ENCODE data around the gene GNA12.

DNA sequence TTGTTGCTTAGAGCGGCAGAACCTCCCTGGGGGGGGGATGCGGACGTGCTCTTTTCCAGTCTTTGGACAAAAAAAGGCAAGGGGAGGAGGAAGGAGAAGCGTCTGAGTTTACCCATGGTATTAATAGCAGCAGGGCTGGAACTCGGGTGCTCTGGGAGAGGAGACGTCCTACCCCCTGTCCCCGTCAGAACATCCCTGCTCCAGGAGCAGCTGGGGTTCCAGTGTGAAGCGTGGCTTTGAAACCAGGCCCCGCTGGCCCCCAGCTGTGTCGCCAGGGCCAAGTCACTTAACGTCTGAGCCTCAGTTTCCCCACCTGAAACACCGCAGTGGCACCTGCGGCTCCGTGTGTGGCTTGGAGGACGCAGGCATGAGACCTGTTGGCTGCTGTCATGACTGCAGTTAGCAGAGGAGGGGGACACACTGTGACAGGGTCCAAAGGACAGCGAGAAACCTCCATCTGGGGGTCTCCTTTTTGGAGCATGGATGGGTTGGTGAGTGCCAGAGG is 154.7 kb downstream of the GNA12 start:
- TF ChIP-seq GATA2 (IDR thresholded peaks at IDR 0.05; ENCODE audit: low read depth, low read length): no peak
- no peak for TF ChIP-seq GATA3 (IDR thresholded peaks at IDR 0.05; ENCODE audit: low read depth, low read length)

All from SH-SY5Y (cell line).